HG03045 (cell line): ENCODE results near the gene IRF2BPL.

ENCODE experiments used
- ATAC-seq: cut with Tn5 transposase; IDR thresholded peaks from one replicate; pipeline ENCODE4 v1.9.1; 2021; ENCODE audit warnings: mild to moderate bottlenecking, moderate library complexity; ENCODE audit not compliant: unreplicated experiment

Gene IRF2BPL

DNA sequence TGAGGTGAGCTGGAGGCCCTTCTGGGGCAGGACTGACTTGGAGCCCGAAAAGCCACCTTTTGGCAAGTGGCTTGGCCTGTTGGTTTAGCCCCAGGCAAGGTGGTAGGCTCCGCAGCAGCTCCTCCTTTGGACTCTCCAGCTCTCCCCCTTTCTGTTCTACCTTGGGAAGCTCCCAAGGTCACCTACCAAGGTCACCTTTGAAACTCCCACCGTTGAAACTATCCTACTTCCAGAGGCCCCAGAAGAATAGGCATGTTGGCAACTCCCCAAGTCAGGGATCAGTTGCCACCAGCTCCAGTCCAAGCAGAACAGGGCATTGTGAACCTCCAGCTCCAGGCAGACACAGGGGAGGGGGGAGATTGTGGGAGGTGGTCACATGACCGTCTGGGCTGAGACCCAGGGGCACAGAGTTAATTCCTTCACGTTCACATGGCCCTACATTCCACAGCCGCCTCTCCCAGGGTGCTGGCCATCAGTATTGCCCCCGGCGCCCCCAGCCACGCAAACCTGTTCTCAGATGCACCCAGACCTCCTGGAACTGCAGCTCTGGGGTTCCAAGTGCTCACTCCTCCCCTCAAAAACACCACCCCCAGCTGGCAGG, 14.4 kb downstream of the IRF2BPL start:
- no peak for ATAC-seq

DNA sequence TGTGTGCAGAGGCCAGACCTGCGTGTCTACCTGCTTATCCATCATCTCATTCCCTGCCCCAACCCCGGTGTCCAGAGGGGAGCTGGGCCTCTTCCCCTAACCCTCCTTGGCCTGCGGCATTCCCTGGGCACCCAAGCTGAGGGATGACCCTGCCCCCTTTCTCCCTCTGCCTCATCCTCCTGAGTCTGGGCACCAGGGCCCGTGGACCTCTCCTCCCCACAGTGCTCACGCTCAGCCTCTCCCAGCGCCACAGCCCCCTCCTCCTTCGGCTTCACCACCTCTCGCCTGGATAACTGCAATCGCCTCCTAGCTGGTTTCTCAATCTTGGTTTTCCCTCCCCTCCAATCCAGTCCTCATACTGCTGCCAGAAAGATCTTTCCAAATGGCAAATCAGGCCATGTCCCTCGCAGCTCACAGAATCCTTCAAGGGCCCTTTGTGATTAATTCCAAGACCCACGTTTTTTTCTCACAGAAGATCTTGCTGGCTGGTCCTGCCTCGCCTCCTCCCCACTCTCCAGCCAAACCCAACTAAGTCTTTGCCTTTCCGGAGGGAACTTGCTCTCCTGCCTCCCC, 16.2 kb downstream of the IRF2BPL start:
- no peak for ATAC-seq

DNA sequence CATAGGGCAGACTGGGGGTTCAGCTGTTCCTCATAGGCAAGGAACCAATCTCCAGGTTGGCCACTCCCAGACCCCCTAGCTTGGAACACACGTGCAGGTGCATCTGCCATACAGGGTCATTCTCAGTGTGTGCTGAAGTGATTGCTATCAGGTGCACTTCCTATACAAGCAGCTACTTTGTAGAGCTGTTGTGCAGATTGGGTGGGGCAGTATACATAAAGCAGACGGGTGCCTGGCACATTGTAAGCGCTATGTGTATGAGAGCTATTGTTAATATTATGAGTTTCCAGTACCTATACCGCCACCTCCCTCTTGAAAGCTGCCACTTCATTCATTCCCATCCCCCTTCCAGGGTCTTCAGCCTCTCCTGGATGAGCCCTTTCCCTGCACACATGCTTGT, 17.3 kb downstream of the IRF2BPL start:
- no peak for ATAC-seq

DNA sequence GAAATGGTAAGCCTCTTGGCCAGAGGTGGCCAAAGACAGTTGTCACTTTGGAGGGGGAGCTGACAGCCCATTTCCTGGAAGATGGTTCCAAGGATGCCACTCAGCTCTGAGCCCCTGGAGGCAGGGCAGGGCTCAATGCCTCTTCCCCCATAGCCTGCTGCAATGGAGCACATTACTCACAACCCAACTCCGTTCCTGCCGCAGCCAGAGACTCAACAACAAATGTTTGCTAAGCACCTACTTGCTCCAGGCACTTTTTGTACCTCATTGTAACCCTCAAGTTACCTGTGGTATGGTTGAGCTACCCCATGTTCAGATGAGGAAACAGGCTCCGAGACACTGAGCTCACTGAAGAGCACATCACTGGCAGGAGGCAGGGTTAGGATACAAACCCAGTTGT, 19.5 kb downstream of the IRF2BPL start:
- no peak for ATAC-seq

DNA sequence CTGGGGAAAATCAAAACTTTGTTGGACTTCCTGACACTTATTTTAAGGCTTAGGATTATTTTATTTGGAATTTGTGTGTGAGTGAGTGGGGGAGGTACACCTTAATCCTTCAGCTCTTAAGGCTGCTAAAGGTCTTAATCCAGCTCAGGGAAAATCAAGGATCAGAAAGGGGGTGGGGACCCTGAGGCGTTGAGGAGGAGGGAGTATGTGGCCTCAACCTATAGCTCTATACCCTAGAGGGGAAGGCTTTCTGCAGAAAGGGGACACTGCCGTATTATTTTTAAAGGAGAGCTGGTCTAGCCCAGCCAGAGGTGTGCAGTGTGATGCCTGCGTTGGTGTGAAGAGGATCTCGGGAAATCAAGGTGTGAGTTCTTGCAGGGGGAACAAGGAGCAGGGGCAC, 20.0 kb downstream of the IRF2BPL start:
- ATAC-seq = no peak

- ATAC-seq = no peak
Measured at GRCh38 chr14:77007975-77008421, 20.5 kb downstream of the IRF2BPL start.

DNA sequence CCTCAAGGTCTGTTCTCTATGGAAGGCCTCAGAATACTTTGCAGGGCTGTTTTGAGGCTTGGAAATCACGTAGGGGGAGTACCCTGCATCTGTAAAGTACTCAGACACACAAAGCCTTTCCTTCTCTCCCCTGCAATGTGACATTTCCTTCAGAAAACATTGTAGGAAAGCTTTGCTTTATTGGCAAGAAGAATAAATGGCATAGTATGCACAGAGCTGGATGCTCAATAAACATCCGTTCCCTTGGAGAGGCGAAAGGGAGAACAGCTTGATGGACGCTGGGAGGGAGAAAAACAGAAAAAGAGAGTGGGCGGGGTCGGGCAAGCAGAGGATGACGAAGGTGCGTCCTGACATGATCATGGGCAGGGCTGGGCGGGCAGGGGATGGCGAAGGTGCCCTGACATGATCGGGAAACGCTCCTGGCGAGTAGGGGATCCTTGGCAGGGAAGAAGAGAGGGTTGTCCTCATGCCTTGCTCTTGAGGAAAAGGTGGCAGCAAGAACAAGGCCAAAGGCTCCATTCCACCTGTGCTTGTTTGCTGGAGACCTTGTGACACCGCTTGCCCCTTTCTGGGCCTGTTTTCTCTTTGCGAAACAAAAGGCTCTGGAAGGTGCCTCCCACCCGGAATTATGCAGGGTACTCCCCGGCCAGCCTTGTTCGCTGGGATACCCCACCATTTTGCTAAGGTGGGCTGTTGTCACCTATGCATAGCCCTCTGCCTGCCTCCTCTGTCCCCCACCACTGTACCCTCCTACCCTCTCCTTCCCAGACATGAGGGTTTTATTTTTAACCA, 21.1 kb downstream of the IRF2BPL start:
- ATAC-seq = no peak

DNA sequence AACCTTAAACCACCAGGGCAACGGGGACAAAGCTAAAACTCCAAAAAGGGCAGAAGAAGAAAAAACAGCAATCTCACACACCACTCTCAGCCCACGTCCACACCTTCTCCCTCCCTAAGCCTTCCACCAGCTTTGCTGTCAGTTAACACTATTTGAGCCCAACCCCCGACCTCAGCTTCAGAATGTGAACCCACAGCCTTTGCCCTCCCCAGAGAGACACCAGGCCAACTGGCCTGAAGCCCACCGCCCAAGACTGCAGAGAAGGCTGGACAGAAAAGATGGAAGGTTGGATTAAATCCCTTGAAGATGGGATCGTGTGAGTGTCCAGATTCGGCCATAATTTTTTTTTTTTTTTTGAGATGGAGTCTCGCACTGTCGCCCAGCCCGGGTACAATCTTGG, 22.4 kb downstream of the IRF2BPL start:
- ATAC-seq = no peak

DNA sequence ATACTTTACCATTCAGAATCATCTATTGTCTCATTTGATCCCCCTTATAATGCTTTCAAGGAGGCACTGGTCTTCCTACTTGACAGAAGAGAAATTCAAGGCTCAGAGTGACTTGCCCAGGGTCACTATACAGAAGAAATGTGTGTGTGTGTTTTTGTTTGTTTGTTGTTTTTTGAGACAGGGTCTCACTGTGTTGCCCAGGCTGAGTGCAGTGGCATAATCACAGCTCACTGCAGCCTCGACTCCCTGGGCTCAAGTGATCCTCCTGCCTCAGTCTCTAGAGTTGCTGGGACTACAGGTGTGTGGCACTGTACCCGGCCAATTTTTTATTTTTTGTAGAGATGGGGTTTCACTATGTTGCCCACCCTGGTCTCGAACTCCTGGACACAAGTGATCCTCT, 22.9 kb downstream of the IRF2BPL start:
- no peak for ATAC-seq

- ATAC-seq = no peak
Measured at GRCh38 chr14:77004711-77005460, 23.6 kb downstream of the IRF2BPL start.

DNA sequence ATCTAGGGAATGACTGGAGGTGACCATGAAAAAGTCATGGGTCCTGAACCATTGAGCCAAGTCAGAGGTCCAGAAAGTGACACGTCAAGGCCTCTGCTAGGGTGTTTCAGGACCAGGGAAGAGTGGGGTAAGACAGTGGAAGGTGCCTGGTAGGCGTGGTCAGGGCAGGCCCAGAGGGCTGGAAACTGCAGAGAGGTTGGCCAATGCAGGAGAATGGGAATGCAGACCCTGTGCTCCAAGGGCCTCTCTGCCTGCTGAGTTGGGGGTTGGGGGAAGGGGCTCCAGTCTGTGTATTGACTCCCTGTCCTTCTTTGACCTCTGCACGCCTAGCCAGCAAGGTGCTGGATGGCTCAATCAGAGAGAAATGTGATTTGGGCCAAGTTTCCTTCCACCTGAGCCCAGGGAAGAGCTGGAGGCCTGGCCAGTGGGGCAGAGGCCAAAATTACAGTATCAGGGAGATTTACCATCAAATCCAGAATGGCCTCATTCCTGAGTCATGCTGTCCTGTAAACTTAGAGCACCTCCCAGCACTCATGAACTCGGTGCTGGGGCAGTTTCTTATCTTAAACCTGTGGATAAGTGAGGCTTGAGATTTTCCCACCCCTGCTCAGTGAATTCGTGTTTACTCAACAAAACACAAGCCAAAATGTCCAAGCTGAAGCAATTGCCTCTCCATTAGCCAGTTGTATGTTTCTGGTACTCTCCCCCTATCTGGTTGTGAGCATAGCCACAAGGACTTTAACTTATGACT, 24.4 kb downstream of the IRF2BPL start:
- ATAC-seq = no peak

- ATAC-seq = no peak
Measured at GRCh38 chr14:77002889-77003288, 25.6 kb downstream of the IRF2BPL start.

- no peak for ATAC-seq
Measured at GRCh38 chr14:77002335-77002734, 26.2 kb downstream of the IRF2BPL start.

GRCh38 chr14:77000340-77001270, 27.9 kb downstream of the IRF2BPL start:
- ATAC-seq = no peak

GRCh38 chr14:76998910-76999309, 29.6 kb downstream of the IRF2BPL start:
- no peak for ATAC-seq

DNA sequence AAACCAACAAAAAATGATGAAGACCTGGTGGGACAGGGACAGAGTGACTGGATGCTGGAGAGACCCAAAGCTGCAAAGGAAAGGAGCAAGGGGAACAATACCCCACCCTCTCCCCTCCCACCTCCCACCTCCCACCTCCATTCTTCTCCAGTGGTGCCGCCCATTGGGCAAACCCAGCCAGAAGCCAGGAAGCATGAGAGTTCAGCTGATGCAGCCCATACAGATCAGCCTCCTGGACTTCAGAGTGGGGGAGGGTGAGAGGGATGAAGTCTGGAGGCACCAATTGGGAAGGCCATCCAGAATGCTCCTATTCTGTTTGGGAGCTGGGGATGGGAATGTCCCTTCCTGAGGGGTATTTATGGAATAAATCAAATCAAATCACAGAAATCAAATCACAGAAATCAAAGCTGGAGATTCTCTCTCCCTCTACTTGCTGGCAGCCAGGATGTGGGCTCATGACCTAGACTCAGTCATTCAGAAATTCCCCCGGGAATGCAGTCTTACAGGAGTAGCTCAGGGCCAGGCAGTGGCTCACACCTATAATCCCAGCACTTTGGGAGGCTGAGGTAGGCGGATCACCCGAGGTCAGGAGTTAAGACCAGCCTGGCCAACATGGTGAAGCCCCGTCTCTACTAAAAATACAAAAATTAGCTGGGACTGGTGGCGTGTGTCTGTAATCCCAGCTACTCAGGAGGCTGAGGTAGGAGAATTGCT, 31.1 kb downstream of the IRF2BPL start:
- no peak for ATAC-seq

GRCh38 chr14:76996563-76997146, 31.9 kb downstream of the IRF2BPL start:
- no peak for ATAC-seq

GRCh38 chr14:76995279-76996035, 33.1 kb downstream of the IRF2BPL start:
- ATAC-seq = no peak
